Endothelial cell of umbilical vein (primary cell): ENCODE data around the gene ANKS1B. TPM values are rescaled to one million over a fixed set of nuclear protein-coding genes. Genes with fewer than 3 reads are reported as not detected.

Source experiments
- BruUV-seq: library from RNA; stranded (reverse); fragments of 400-500 nt; replicated peaks from 2 replicates; lab custom pipeline; 2021; lab: Mats Ljungman, UMichigan
- CTCF ChIA-PET: fragments of 300-600, 350-600 bp; sonication (Branson Sonifier 250); formaldehyde crosslinking; loops from one replicate; lab custom pipeline; 2021; ENCODE audit warnings: antibody characterized with exemption, inconsistent platforms; lab: Charles Lee
- POLR2A ChIA-PET: fragments of 300-600, 350-600 bp; sonication (Branson Sonifier 250); formaldehyde crosslinking; loops from one replicate; lab custom pipeline; 2021; ENCODE audit warnings: antibody characterized with exemption, inconsistent platforms; lab: Charles Lee
- DNase-seq: peaks from one replicate; pipeline ENCODE4 v3.0.0-alpha.2; 2011; ENCODE audit warnings: low read depth, low spot score
- FAIRE-seq: peaks from 2 replicates; lab custom pipeline; 2011; peaks lifted over from hg19 to GRCh38; lab: Jason Lieb, UNC
- H2AFZ ChIP-seq: 2 replicates; pipeline ENCODE4 v1.6.0; 2012; ENCODE audit warnings: low read depth, low read length, control low read depth, inconsistent platforms
- H3K27ac ChIP-seq: 2 replicates; pipeline ENCODE4 v1.5.1; 2011; ENCODE audit warnings: low read depth, mild to moderate bottlenecking, control low read depth, low read length, moderate library complexity; ENCODE audit not compliant: insufficient read depth
- H3K27me3 ChIP-seq, 2 experiments: 2 replicates each; pipeline versions ENCODE4 v1.6.0 to v1.6.1; 2011; ENCODE audit warnings: low read length in 2 of 2, mixed read lengths in 1 of 2; ENCODE audit not compliant: control insufficient read depth in 2 of 2, insufficient read depth in 2 of 2
- H3K36me3 ChIP-seq, 2 experiments: 2 replicates in 1 of 2; 3 replicates in 1 of 2; pipeline ENCODE4 v1.5.1; 2011; ENCODE audit warnings: low read length in 2 of 2, mild to moderate bottlenecking in 1 of 2, moderate library complexity in 1 of 2; ENCODE audit not compliant: control insufficient read depth in 2 of 2, insufficient read depth in 2 of 2; ENCODE audit errors: extremely low read depth in 1 of 2
- H3K4me1 ChIP-seq: 3 replicates; pipeline ENCODE4 v1.5.1; 2011; ENCODE audit warnings: mild to moderate bottlenecking, low read length; ENCODE audit not compliant: control insufficient read depth, insufficient read depth; ENCODE audit errors: extremely low read depth
- H3K4me2 ChIP-seq: 2 replicates; pipeline ENCODE4 v1.6.1; 2011; ENCODE audit warnings: low read length, control low read depth, mixed read lengths; ENCODE audit not compliant: insufficient read depth
- H3K4me3 ChIP-seq, 3 experiments: fragments of 200-600 bp in 1 of 3; sonication (generic), shearing (Covaris generic) in 1 of 3; replicated peaks in 1 of 3; 2 replicates each; pipeline ENCODE4 v1.5.1; 2011 to 2016; ENCODE audit warnings: control low read depth in 3 of 3, low read length in 3 of 3, mild to moderate bottlenecking in 2 of 3, inconsistent platforms in 1 of 3, low read depth in 1 of 3, moderate library complexity in 1 of 3; ENCODE audit not compliant: insufficient read depth in 1 of 3
- H3K79me2 ChIP-seq: 2 replicates; pipeline ENCODE4 v1.6.0; 2012; ENCODE audit warnings: low read length, inconsistent platforms; ENCODE audit not compliant: control insufficient read depth, insufficient read depth
- H3K9ac ChIP-seq: replicated peaks from 2 replicates; pipeline ENCODE3; 2011; ENCODE audit warnings: low read length, control low read depth; ENCODE audit not compliant: insufficient read depth; ENCODE audit errors: extremely low read depth
- H3K9me1 ChIP-seq: replicated peaks from 3 replicates; pipeline ENCODE4 v1.6.0; 2011; ENCODE audit warnings: mild to moderate bottlenecking, low read length; ENCODE audit not compliant: control insufficient read depth, insufficient read depth; ENCODE audit errors: extremely low read depth
- H3K9me3 ChIP-seq: replicated peaks from 2 replicates; pipeline ENCODE4 v1.5.1; 2012; ENCODE audit warnings: low read length, inconsistent platforms; ENCODE audit not compliant: control insufficient read depth, insufficient read depth
- H4K20me1 ChIP-seq: replicated peaks from 2 replicates; pipeline ENCODE3; 2011; ENCODE audit warnings: mild to moderate bottlenecking, low read length; ENCODE audit not compliant: control insufficient read depth, insufficient read depth; ENCODE audit errors: extremely low read depth
- FOS ChIP-seq: IDR thresholded peaks from 2 replicates; pipeline ENCODE4 v1.6.1; 2011; ENCODE audit warnings: mild to moderate bottlenecking, low read length, moderate library complexity, borderline replicate concordance; ENCODE audit not compliant: insufficient read depth
- GATA2 ChIP-seq: IDR thresholded peaks from 2 replicates; pipeline ENCODE4 v1.7.0; 2011; ENCODE audit warnings: low read depth, mild to moderate bottlenecking, moderate library complexity, mixed read lengths, low read length; ENCODE audit not compliant: insufficient read length, insufficient read depth
- JUN ChIP-seq: IDR thresholded peaks from 2 replicates; pipeline ENCODE4 v1.6.1; 2011; ENCODE audit warnings: borderline replicate concordance, low read depth; ENCODE audit not compliant: insufficient read length, insufficient read depth
- POLR2A ChIP-seq: IDR thresholded peaks from 2 replicates; pipeline ENCODE4 v1.6.1; 2012; ENCODE audit warnings: low read depth, mild to moderate bottlenecking, control low read depth, low read length
- dilution Hi-C: fragments of 300-500 bp; cut with MboI; formaldehyde crosslinking; loops from one replicate; pipeline ENCODE4 v1.15.0; 2019; ENCODE audit warnings: low sequenced_read_pairs; ENCODE audit not compliant: extremely low pct_ligation_motif_present
- intact Hi-C: fragments of 100-400 bp; cut with micrococcal nuclease; formaldehyde crosslinking; loops from one replicate; pipeline ENCODE4 v1.10.0; 2022
- polyA plus RNA-seq, 4 experiments: library from polyadenylated mRNA; depleted of rRNA in 3 of 4; stranded (reverse) in 3 of 4; unstranded in 1 of 4; fragments of >200 nt; gene quantifications; 2 replicates each; pipeline versions ENCODE4 v1.2.1 to v1.2.3, GENCODE V29; 2011 to 2012; ENCODE audit warnings: missing spikeins in 1 of 4
- total RNA-seq: library from RNA; stranded (reverse); gene quantifications from 2 replicates; pipeline ENCODE4 v1.2.3, GENCODE V29; 2021
- TF ChIP-seq, protein P1 (sequence below), 2 donors: IDR thresholded peaks; 1 replicate in 1 of 2; 2 replicates in 1 of 2; pipeline ENCODE4 v1.5.1; 2011; ENCODE audit warnings: low read length in 2 of 2, mild to moderate bottlenecking in 2 of 2, moderate library complexity in 2 of 2, control low read depth in 1 of 2, inconsistent platforms in 1 of 2, low read depth in 1 of 2; ENCODE audit not compliant: insufficient read depth in 1 of 2; ENCODE audit errors: extremely low read depth in 1 of 2
- TF ChIP-seq, protein P2 (sequence below): IDR thresholded peaks from 2 replicates; pipeline ENCODE4 v1.6.1; 2011; ENCODE audit not compliant: insufficient read depth, insufficient read length

ANKS1B gene
- total and polyA plus RNA-seq, 2 donors (not counting 3 experiments of a cell fraction or from before 2014, with no cell fraction given), result 0.15 to 0.38 TPM

DNA sequence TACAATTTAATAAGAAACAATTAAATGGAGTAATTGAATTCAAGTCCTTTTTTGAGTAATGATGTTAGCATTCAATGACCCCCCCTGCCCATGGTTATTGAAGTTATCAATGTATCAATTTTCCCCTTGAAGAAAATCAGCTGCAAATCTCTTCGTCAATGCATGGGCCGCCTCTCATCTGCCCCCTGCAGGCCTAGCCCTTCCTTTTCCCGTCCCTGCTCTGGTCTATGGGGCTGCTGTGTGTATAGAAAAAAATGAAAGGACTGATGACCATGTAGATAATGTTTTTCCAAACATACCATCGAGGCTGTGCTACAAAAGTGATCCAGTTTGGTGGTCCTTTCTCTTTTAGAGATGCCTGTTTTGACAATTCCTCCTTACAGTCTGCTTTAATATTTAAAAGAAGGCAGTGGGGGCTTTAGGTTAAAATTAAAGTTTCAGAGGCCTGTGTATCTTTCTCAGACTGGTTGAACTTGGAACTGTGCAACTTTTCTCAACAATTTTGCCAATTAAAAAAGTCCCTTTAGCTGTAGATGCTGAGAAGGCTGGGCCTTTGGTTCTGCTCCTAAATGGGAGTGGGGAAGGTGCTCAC, 1241.3 kb downstream of the ANKS1B start:
- H3K27ac ChIP-seq, result no peak overlapping the region
- no peak overlapping the region for H2AFZ ChIP-seq
- no peaks in the 10 kb centered on the region for H3K36me3 ChIP-seq
- dilution Hi-C loops (no loop called here), intact Hi-C loops (loop anchor here (1.0 to 2.0 kb wide), 2 partner anchors 44 to 177 kb away; no protein-coding TSS in a partner anchor)
- FAIRE-seq, result no peak
- H3K27me3 ChIP-seq, result peaks cover 11 to 12% of the 10 kb centered on the region in 2 experiments
- peaks cover 8% of the 10 kb centered on the region for H3K4me1 ChIP-seq
- H4K20me1 ChIP-seq, result no peaks in the 10 kb centered on the region
- TF ChIP-seq, protein P1, sequence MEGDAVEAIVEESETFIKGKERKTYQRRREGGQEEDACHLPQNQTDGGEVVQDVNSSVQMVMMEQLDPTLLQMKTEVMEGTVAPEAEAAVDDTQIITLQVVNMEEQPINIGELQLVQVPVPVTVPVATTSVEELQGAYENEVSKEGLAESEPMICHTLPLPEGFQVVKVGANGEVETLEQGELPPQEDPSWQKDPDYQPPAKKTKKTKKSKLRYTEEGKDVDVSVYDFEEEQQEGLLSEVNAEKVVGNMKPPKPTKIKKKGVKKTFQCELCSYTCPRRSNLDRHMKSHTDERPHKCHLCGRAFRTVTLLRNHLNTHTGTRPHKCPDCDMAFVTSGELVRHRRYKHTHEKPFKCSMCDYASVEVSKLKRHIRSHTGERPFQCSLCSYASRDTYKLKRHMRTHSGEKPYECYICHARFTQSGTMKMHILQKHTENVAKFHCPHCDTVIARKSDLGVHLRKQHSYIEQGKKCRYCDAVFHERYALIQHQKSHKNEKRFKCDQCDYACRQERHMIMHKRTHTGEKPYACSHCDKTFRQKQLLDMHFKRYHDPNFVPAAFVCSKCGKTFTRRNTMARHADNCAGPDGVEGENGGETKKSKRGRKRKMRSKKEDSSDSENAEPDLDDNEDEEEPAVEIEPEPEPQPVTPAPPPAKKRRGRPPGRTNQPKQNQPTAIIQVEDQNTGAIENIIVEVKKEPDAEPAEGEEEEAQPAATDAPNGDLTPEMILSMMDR (IDR thresholded peaks at IDR 0.05; ENCODE audit: extremely low read depth in 1 of 2, insufficient read depth in 1 of 2, low read depth in 1 of 2, low read length in 2 of 2), result peak; percentile 75 to 78
- no peak for TF ChIP-seq JUN
- TF ChIP-seq FOS, result no peak
- no peak for TF ChIP-seq GATA2
- TF ChIP-seq, protein P2, sequence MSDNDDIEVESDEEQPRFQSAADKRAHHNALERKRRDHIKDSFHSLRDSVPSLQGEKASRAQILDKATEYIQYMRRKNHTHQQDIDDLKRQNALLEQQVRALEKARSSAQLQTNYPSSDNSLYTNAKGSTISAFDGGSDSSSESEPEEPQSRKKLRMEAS, result no peak
- TF ChIP-seq POLR2A, result no peak
- no TSS peak for BruUV-seq
- no peaks in the 10 kb centered on the region for H3K9me1 ChIP-seq
- peak; percentile 42 for DNase-seq
- ChIA-PET CTCF (interaction anchor here (1.0 to 4.7 kb wide), 11 partner anchors 9 to 255 kb away, joined by 3 to 46 read pairs (median 4); no protein-coding TSS in a partner anchor), POLR2A (no interaction called here)
- H3K9me3 ChIP-seq, result no peaks in the 10 kb centered on the region
- no peak overlapping the region for H3K9ac ChIP-seq
- no peaks in the 10 kb centered on the region for H3K79me2 ChIP-seq
- no peak overlapping the region for H3K4me2 ChIP-seq
- no peak overlapping the region for H3K4me3 ChIP-seq
